HEK293 (cell line): ENCODE data around the gene FNDC1.

ENCODE experiments used
- CTCF ChIA-PET: fragments of 350-600 bp; formaldehyde crosslinking; extraction: SDS; loops from one replicate; lab custom pipeline; 2021; ENCODE audit warnings: antibody characterized with exemption; lab: Yijun Ruan, JAX
- POLR2A ChIA-PET: fragments of 300-600 bp; formaldehyde crosslinking; extraction: SDS; loops from one replicate; lab custom pipeline; 2020; ENCODE audit warnings: antibody characterized with exemption, inconsistent platforms; lab: Yijun Ruan, JAX
- H3K27ac ChIP-seq: fragments of 200-500 bp; sonication (Bioruptor generic); 2 replicates; pipeline ENCODE4 v1.5.1; 2014; ENCODE audit warnings: low read depth, low read length, control low read depth, inconsistent platforms; ENCODE audit errors: extremely low read depth
- H3K36me3 ChIP-seq, 2 experiments: fragments of 200-500 bp in 1 of 2; sonication (Bioruptor generic) in 1 of 2; 1 replicate in 1 of 2; 2 replicates in 1 of 2; pipeline ENCODE4 v1.5.1; 2014 to 2017; ENCODE audit warnings: inconsistent platforms in 2 of 2, low read length in 2 of 2; ENCODE audit not compliant: control insufficient read depth in 2 of 2, insufficient read depth in 1 of 2
- H3K4me1 ChIP-seq: fragments of 200-500 bp; sonication (Bioruptor generic); 2 replicates; pipeline ENCODE4 v1.5.1; 2014; ENCODE audit warnings: mild to moderate bottlenecking, low read length, inconsistent platforms; ENCODE audit not compliant: control insufficient read depth, insufficient read depth
- H3K4me3 ChIP-seq: 2 replicates; pipeline ENCODE4 v1.5.1; 2011; ENCODE audit warnings: low read depth, mild to moderate bottlenecking, control low read depth, low read length, moderate library complexity
- H3K9me3 ChIP-seq: fragments of 200-500 bp; sonication (Bioruptor generic); 2 replicates; pipeline ENCODE4 v1.5.1; 2014; ENCODE audit warnings: low read depth, low read length, inconsistent platforms; ENCODE audit not compliant: control insufficient read depth, insufficient read depth
- GLI2 ChIP-seq: fragments of 450-650 bp; formaldehyde crosslinking; IDR thresholded peaks from 2 replicates; pipeline ENCODE4; 2017; ENCODE audit warnings: missing biosample characterization, missing genetic modification characterization, low read depth, borderline replicate concordance
- MZF1 ChIP-seq: fragments of 450-650 bp; formaldehyde crosslinking; IDR thresholded peaks from 2 replicates; pipeline ENCODE4 v1.5.1; 2017; ENCODE audit warnings: missing biosample characterization, missing genetic modification characterization, borderline replicate concordance
- RBAK ChIP-seq: fragments of 450-650 bp; formaldehyde crosslinking; IDR thresholded peaks from 2 replicates; pipeline ENCODE4 v1.5.1; 2016; ENCODE audit warnings: missing biosample characterization, missing genetic modification characterization
- ZNF211 ChIP-seq: fragments of 450-650 bp; formaldehyde crosslinking; IDR thresholded peaks from 2 replicates; pipeline ENCODE4 v1.5.1; 2016; ENCODE audit warnings: low read depth, missing biosample characterization, missing genetic modification characterization
- ZNF274 ChIP-seq, 2 experiments: fragments of 200-500 bp in 1 of 2; fragments of 450-650 bp in 1 of 2; sonication (Bioruptor generic) in 1 of 2; formaldehyde crosslinking in 1 of 2; IDR thresholded peaks; 2 replicates each; pipeline versions ENCODE4 v1.5.1 to v1.6.1; 2014 to 2016; ENCODE audit warnings: borderline replicate concordance in 1 of 2, inconsistent platforms in 1 of 2, low read length in 1 of 2, missing biosample characterization in 1 of 2, missing genetic modification characterization in 1 of 2
- ZNF529 ChIP-seq: fragments of 450-650 bp; formaldehyde crosslinking; IDR thresholded peaks from 2 replicates; pipeline ENCODE4 v1.5.1; 2017; ENCODE audit warnings: missing genetic modification characterization, missing biosample characterization; ENCODE audit not compliant: insufficient replicate concordance
- ZNF544 ChIP-seq: fragments of 450-650 bp; formaldehyde crosslinking; IDR thresholded peaks from 2 replicates; pipeline ENCODE4 v1.5.0; 2017; ENCODE audit warnings: missing biosample characterization, missing genetic modification characterization
- ZNF555 ChIP-seq: fragments of 450-650 bp; formaldehyde crosslinking; conservative IDR thresholded peaks from 2 replicates; pipeline ENCODE4 v1.5.1; 2017; ENCODE audit warnings: missing biosample characterization, mild to moderate bottlenecking, missing genetic modification characterization, inconsistent platforms
- ZNF558 ChIP-seq: fragments of 450-650 bp; formaldehyde crosslinking; IDR thresholded peaks from 2 replicates; pipeline ENCODE4 v1.5.1; 2016; ENCODE audit warnings: missing biosample characterization, missing genetic modification characterization
- ZNF654 ChIP-seq: fragments of 450-650 bp; formaldehyde crosslinking; IDR thresholded peaks from 2 replicates; pipeline ENCODE4 v1.5.1; 2016; ENCODE audit warnings: low read depth, missing biosample characterization, missing genetic modification characterization
- ZNF768 ChIP-seq: fragments of 450-650 bp; formaldehyde crosslinking; IDR thresholded peaks from 2 replicates; pipeline ENCODE4 v1.5.1; 2018; ENCODE audit warnings: missing biosample characterization, mild to moderate bottlenecking, missing genetic modification characterization
- ZNF830 ChIP-seq: fragments of 450-650 bp; IDR thresholded peaks from 2 replicates; pipeline ENCODE4 v1.5.0; 2018; ENCODE audit warnings: missing biosample characterization, missing genetic modification characterization, low read depth, mild to moderate bottlenecking, moderate library complexity
- ZXDB ChIP-seq: fragments of 450-650 bp; formaldehyde crosslinking; IDR thresholded peaks from 2 replicates; pipeline ENCODE4 v1.5.1; 2016; ENCODE audit warnings: missing biosample characterization, missing genetic modification characterization
- TF ChIP-seq, protein P1 (sequence below): fragments of 450-650 bp; formaldehyde crosslinking; IDR thresholded peaks from 2 replicates; pipeline ENCODE4 v1.5.1; 2016; ENCODE audit warnings: missing biosample characterization, missing genetic modification characterization
- TF ChIP-seq, protein P2 (sequence below): fragments of 450-650 bp; formaldehyde crosslinking; IDR thresholded peaks from 2 replicates; pipeline ENCODE4 v1.5.1; 2016; ENCODE audit warnings: missing biosample characterization, missing genetic modification characterization
- TF ChIP-seq, protein P3 (sequence below): fragments of 450-650 bp; formaldehyde crosslinking; IDR thresholded peaks from 2 replicates; pipeline ENCODE4 v1.5.1; 2016; ENCODE audit warnings: missing biosample characterization, missing genetic modification characterization
- TF ChIP-seq, protein P4 (sequence below): fragments of 450-650 bp; formaldehyde crosslinking; IDR thresholded peaks from 2 replicates; pipeline ENCODE4 v1.5.1; 2016; ENCODE audit warnings: missing biosample characterization, missing genetic modification characterization
- TF ChIP-seq, protein P5 (sequence below): fragments of 450-650 bp; formaldehyde crosslinking; IDR thresholded peaks from 2 replicates; pipeline ENCODE4 v1.5.1; 2016; ENCODE audit warnings: missing biosample characterization, missing genetic modification characterization

Gene FNDC1

DNA sequence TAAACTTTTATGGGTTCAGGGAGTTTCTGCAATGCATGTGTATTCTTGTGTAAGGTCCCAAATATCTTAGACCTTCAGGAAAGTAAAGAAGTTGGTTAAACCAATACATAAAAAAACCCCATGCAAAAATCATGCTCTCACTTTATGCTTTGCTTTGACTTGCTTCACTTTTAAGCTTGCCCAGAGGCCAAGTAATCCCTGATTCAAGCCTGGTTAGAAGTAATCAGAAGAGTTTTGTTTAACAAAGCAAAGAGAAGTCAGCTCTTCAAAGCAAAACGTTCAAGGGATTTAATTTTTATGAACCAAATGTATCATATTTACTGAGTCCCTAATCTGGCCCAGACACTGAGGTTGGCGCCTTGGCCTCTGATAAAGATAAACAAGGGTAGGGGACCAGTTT, 26.7 kb upstream of the FNDC1 start:
- Histone ChIP-seq H3K4me3 (no peak overlapping the region), H3K27ac (no peak overlapping the region), H3K4me1 (no peaks in the 10 kb centered on the region), H3K9me3 (no peaks in the 10 kb centered on the region)
- TF ChIP-seq, protein P1, sequence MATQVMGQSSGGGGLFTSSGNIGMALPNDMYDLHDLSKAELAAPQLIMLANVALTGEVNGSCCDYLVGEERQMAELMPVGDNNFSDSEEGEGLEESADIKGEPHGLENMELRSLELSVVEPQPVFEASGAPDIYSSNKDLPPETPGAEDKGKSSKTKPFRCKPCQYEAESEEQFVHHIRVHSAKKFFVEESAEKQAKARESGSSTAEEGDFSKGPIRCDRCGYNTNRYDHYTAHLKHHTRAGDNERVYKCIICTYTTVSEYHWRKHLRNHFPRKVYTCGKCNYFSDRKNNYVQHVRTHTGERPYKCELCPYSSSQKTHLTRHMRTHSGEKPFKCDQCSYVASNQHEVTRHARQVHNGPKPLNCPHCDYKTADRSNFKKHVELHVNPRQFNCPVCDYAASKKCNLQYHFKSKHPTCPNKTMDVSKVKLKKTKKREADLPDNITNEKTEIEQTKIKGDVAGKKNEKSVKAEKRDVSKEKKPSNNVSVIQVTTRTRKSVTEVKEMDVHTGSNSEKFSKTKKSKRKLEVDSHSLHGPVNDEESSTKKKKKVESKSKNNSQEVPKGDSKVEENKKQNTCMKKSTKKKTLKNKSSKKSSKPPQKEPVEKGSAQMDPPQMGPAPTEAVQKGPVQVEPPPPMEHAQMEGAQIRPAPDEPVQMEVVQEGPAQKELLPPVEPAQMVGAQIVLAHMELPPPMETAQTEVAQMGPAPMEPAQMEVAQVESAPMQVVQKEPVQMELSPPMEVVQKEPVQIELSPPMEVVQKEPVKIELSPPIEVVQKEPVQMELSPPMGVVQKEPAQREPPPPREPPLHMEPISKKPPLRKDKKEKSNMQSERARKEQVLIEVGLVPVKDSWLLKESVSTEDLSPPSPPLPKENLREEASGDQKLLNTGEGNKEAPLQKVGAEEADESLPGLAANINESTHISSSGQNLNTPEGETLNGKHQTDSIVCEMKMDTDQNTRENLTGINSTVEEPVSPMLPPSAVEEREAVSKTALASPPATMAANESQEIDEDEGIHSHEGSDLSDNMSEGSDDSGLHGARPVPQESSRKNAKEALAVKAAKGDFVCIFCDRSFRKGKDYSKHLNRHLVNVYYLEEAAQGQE (tag by site-specific recombination): no peak
- no peak for TF ChIP-seq ZNF211 (tag by site-specific recombination)
- TF ChIP-seq, all 188 proteins: peak for 0
- H3K36me3 ChIP-seq: no peaks in the 10 kb centered on the region
- ChIA-PET CTCF (interaction anchor here (0.8 to 13.0 kb wide), 4 partner anchors 7 to 39 kb away, joined by 3 to 96 read pairs (median 8); no protein-coding TSS in a partner anchor), POLR2A (interaction anchor here (0.5 kb wide), 1 partner anchor 323 kb away, joined by 4 read pairs; the partner anchor contains the start of gene EZR)

DNA sequence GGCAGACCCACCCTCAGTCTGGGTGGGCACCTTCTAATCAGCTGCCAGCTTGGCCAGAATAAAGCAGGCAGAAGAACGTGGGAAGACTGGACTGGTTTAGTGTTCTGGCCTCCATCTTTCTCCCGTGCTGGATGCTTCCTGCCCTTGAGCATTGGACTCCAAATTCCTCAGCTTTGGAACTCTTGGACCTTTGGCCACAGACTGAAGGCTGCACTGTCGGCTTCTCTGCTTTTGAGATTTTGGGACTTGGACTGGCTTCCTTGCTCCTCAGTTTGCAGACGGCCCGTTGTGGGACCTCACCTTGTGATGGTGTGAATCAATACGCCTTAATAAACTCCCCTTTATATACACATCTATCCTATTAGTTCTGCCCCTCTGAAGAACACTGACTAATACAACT, 20.6 kb upstream of the FNDC1 start:
- POLR2A ChIA-PET: no interaction called here
- H3K4me3 ChIP-seq: no peak overlapping the region
- H3K9me3 ChIP-seq: no peaks in the 10 kb centered on the region
- H3K27ac ChIP-seq: no peak overlapping the region
- H3K36me3 ChIP-seq: no peaks in the 10 kb centered on the region
- no peaks in the 10 kb centered on the region for H3K4me1 ChIP-seq
- TF ChIP-seq ZNF544 (tag by site-specific recombination) (no peak), ZNF529 (tag by site-specific recombination) (no peak), GLI2 (tag by site-specific recombination) (no peak), MZF1 (tag by site-specific recombination) (no peak), ZNF274 (IDR thresholded peaks at IDR 0.05; ENCODE audit: low read length) (no peak), ZNF274 (tag by site-specific recombination; IDR thresholded peaks at IDR 0.05; ENCODE audit: borderline replicate concordance) (no peak), RBAK (tag by site-specific recombination) (no peak), ZNF768 (no peak), ZNF558 (tag by site-specific recombination) (no peak)
- TF ChIP-seq, protein P2, sequence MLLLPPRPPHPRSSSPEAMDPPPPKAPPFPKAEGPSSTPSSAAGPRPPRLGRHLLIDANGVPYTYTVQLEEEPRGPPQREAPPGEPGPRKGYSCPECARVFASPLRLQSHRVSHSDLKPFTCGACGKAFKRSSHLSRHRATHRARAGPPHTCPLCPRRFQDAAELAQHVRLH (tag by site-specific recombination): no peak
- TF ChIP-seq, protein P3, sequence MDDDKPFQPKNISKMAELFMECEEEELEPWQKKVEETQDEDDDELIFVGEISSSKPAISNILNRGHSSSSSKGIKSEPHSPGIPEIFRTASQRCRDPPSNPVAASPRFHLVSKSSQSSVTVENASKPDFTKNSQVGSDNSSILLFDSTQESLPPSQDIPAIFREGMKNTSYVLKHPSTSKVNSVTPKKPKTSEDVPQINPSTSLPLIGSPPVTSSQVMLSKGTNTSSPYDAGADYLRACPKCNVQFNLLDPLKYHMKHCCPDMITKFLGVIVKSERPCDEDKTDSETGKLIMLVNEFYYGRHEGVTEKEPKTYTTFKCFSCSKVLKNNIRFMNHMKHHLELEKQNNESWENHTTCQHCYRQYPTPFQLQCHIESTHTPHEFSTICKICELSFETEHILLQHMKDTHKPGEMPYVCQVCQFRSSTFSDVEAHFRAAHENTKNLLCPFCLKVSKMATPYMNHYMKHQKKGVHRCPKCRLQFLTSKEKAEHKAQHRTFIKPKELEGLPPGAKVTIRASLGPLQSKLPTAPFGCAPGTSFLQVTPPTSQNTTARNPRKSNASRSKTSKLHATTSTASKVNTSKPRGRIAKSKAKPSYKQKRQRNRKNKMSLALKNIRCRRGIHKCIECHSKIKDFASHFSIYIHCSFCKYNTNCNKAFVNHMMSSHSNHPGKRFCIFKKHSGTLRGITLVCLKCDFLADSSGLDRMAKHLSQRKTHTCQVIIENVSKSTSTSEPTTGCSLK (tag by site-specific recombination): no peak
- CTCF ChIA-PET: interaction anchor here (0.6 to 13.0 kb wide), 5 partner anchors 13 to 516 kb away, joined by 3 to 96 read pairs (median 3); no protein-coding TSS in a partner anchor

DNA sequence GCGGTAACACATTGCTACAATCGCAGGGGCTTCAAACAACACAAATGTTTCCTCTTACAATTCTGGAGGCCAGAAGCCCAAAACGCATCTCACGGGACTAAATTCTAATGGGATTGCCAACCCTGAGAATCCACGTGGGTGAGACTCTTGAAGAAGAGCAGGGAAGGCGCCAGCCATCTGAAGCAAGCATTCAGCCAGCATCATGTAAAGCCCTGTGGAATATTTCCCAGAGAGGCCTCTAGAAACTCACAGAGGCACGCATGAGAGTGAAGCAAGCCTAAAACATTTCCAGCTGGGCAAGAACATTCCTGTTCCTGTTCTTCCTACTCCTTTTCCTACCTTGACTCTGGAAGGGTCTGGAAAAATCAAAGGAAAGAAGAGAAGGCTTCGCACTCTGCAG, 19.6 kb upstream of the FNDC1 start:
- POLR2A ChIA-PET: no interaction called here
- CTCF ChIA-PET: interaction anchor here (0.6 to 13.0 kb wide), 7 partner anchors 14 to 477 kb away, joined by 3 to 96 read pairs (median 3); no protein-coding TSS in a partner anchor
- TF ChIP-seq ZNF211 (tag by site-specific recombination): no peak
- TF ChIP-seq ZNF654 (tag by site-specific recombination): no peak
- no peak for TF ChIP-seq ZNF555
- TF ChIP-seq, protein P4, sequence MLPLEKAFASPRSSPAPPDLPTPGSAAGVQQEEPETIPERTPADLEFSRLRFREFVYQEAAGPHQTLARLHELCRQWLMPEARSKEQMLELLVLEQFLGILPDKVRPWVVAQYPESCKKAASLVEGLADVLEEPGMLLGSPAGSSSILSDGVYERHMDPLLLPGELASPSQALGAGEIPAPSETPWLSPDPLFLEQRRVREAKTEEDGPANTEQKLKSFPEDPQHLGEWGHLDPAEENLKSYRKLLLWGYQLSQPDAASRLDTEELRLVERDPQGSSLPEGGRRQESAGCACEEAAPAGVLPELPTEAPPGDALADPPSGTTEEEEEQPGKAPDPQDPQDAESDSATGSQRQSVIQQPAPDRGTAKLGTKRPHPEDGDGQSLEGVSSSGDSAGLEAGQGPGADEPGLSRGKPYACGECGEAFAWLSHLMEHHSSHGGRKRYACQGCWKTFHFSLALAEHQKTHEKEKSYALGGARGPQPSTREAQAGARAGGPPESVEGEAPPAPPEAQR: no peak
- TF ChIP-seq ZNF830 (tag by site-specific recombination): no peak
- TF ChIP-seq ZXDB (tag by site-specific recombination): no peak
- TF ChIP-seq, protein P5, sequence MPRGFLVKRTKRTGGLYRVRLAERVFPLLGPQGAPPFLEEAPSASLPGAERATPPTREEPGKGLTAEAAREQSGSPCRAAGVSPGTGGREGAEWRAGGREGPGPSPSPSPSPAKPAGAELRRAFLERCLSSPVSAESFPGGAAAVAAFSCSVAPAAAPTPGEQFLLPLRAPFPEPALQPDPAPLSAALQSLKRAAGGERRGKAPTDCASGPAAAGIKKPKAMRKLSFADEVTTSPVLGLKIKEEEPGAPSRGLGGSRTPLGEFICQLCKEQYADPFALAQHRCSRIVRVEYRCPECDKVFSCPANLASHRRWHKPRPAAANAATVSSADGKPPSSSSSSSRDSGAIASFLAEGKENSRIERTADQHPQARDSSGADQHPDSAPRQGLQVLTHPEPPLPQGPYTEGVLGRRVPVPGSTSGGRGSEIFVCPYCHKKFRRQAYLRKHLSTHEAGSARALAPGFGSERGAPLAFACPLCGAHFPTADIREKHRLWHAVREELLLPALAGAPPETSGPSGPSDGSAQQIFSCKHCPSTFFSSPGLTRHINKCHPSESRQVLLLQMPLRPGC: no peak

More for the DNA sequence above, 19.6 kb upstream of the FNDC1 start:
- H3K4me3 ChIP-seq: no peak overlapping the region
- H3K27ac ChIP-seq: no peak overlapping the region
- H3K36me3 ChIP-seq: no peaks in the 10 kb centered on the region
- no peaks in the 10 kb centered on the region for H3K4me1 ChIP-seq
- H3K9me3 ChIP-seq: no peaks in the 10 kb centered on the region
